Measurements from ENCODE around the gene FHDC1.

Gene FHDC1

GRCh38 chr4:153005899-153006381 is 69.8 kb downstream of the FHDC1 start:
- no peak for DNase-seq (ENCODE audit: low spot score)

- DNase-seq (ENCODE audit: low spot score), result no peak
These were observed 72.6 kb downstream of the FHDC1 start for GRCh38 chr4:153008578-153009199.

- no peak for DNase-seq (ENCODE audit: low spot score)
These were observed 74.0 kb downstream of the FHDC1 start for GRCh38 chr4:153010146-153010545.

- no peak for DNase-seq (ENCODE audit: low spot score)
These were observed 77.3 kb downstream of the FHDC1 start for GRCh38 chr4:153013202-153013977.

- no peak for DNase-seq (ENCODE audit: low spot score)
These were observed 78.3 kb downstream of the FHDC1 start for GRCh38 chr4:153014460-153014859.

GRCh38 chr4:153016592-153016991 is 80.5 kb downstream of the FHDC1 start:
- no peak for DNase-seq (ENCODE audit: low spot score)

GRCh38 chr4:153018031-153018430 is 81.9 kb downstream of the FHDC1 start:
- DNase-seq (ENCODE audit: low spot score), result no peak

- DNase-seq (ENCODE audit: low spot score), result no peak
These were observed 82.6 kb downstream of the FHDC1 start for GRCh38 chr4:153018684-153019083.

- DNase-seq (ENCODE audit: low spot score), result no peak
These were observed 83.8 kb downstream of the FHDC1 start for GRCh38 chr4:153019906-153020305.

GRCh38 chr4:153020457-153020856 is 84.3 kb downstream of the FHDC1 start:
- DNase-seq (ENCODE audit: low spot score), result no peak

GRCh38 chr4:153021276-153021675 is 85.2 kb downstream of the FHDC1 start:
- no peak for DNase-seq (ENCODE audit: low spot score)

GRCh38 chr4:153022241-153022715 is 86.2 kb downstream of the FHDC1 start:
- no peak for DNase-seq (ENCODE audit: low spot score)

- no peak for DNase-seq (ENCODE audit: low spot score)
These were observed 87.0 kb downstream of the FHDC1 start for GRCh38 chr4:153023139-153023538.

- no peak for DNase-seq (ENCODE audit: low spot score)
These were observed 87.7 kb downstream of the FHDC1 start for GRCh38 chr4:153023692-153024394.

GRCh38 chr4:153024466-153024865 is 88.3 kb downstream of the FHDC1 start:
- no peak for DNase-seq (ENCODE audit: low spot score)

GRCh38 chr4:153025406-153025805 is 89.3 kb downstream of the FHDC1 start:
- DNase-seq (ENCODE audit: low spot score), result no peak

GRCh38 chr4:153026591-153027346 is 90.6 kb downstream of the FHDC1 start:
- no peak for DNase-seq (ENCODE audit: low spot score)

- DNase-seq (ENCODE audit: low spot score), result no peak
These were observed 91.7 kb downstream of the FHDC1 start for GRCh38 chr4:153027866-153028265.

- DNase-seq (ENCODE audit: low spot score), result no peak
These were observed 92.4 kb downstream of the FHDC1 start for GRCh38 chr4:153028535-153028934.
